ENCODE data around the gene NXT1.
A peak's percentile ranks its signal among the peaks of the same experiment; 100 is the strongest.
"Not testable (repeated sequence)": the region's sequence is repeated elsewhere in the genome, so short reads cannot be mapped to it uniquely, and the experiment has no call there.

The NXT1 gene

DNA sequence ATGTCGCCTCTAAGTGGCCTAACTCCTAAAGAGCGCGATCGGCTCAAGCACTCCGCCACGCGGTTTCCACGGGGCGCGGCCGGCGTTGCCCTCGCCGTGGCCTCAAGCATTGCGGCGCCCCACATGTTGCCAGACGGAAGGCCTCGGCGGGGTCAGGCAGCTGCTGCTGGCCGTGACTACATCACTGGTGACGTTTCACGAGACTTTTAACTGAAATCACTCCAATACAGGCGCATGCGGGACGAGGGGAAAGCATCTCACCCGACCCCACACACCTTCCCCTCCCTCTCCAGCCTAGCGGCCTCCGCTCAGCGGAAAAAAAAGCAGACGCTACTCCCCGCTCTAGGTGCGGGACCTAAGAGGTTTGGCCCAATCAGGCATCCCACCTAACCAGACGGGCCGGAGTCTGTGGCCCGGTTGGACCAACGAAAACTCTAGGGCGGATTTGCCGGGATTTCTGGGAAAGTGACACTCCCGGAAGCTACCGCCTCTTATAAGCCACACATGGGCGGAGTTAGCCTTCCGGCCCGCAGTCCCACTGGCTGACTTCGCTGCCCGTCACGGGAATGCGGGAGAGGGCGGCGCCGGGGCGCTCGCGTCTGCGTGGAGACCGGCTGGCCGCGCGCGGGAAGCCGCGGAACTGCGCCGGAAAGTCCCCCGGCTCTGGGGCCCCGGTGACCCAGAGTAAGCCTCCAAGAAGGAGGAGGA, at the start of gene NXT1:
Gene NXT1 (plus strand): TSS at position 596 of the 708 bp plus-strand sequence. CDS start 3,251 bp downstream, outside the sequence.
- peak; percentile 97 for DNase-seq (ENCODE audit: low spot score)

DNA sequence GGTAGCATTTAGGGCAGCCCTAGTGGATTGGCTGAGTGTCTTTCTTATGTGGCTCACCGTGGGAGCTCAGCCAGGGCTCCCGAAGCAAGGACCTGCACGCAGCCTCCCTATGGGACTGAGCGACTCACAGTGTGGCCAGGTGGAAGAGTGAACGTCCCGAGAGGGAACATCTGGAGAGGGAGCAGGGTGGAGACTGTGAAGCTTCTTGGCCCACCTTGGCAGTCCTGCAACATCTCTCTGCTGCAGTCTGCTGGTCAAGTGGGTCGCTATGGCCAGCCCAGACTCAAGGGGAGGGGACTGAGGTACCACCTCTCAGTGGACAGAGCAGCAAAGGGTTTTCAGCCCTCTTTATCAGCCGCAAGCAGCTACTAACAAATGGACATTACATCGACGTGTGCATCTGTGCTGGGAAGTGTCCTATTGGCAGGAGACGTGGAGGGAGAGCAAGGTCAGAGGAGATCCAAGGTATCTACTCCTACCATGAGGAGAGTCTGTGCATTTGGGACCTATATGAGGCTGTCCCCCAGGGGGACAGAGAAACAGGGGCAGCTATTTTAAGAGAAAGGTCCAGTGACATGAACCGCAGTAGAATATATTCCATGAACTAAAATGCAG, 49.0 kb upstream of the NXT1 start:
- no peak for DNase-seq (ENCODE audit: low spot score)

DNA sequence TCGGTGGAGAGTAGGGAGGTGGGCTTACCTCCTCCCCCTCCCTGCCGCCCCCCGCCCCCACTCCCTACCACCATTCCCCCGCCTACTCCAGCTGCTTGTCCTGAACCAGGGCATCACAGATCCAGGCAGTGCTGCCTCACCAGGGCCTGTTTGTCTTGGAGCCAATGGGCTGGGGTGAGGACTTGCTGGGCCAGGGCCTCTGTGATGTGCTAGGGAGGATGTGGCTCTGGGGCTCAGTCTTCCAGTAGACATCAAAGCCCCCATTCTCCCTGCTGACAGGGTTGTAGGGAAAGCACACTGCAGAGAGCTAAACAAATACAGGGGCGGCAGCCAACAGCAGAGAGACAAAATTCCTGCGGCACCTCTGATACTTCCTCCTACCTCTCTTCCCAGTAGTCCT, 48.2 kb upstream of the NXT1 start:
- DNase-seq (ENCODE audit: low spot score) = no peak

DNA sequence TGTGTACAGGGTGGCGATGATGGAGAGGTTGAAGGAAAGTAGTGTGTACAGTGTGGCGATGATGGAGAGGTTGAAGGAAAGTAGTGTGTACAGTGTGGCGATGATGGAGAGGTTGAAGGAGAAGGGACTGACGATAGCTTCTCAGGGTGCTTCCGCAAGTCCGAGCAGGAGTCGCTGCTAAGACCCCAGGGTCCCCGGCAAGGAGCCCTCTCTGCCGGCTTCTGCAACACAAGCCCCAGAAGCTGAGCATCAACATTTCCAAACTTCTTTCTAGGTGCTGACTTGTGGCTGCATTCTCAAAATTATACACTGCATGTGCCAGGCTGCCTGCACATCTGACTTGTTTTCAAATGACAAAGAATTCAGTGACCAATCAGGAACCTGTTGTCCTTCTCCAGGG, 47.8 kb upstream of the NXT1 start:
- DNase-seq (ENCODE audit: low spot score) = no peak

DNA sequence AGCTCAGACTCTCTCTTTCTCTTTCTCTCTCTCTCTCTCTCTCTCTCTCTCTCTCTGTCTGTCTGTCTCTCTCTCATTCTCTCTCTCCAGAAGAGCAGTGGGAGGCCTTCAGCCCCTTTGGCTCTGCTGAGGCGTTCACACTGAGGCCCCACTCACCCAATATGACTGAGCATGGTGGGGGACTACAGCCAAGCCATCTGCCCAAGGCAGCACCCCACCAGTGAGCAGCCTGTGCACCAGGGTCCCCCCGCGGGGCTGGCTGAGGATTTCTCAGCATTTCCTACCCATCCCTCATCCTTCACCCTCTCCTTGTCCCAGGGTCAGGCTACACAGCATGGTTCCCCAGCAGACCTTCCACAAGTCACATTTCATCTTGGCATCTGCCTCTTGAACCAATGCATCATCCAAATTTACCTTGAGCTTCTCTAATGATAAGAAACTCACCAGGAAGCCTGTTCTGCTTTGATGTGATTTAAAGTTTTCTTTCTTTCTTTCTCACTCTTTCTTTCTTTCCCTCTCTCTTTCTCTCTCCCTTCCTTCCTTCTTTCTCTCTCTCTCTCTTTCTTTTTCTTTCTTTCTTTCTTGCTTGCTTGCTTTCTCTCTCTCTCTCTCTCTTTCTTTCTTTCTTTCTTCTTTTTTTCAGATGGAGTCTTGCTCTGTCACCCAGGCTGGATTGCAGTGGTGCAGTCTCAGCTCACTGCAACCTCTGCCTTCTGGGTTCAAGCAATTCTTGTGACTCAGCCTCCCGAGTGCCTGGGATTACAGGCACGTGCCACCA, 47.1 kb upstream of the NXT1 start:
- no peak for DNase-seq (ENCODE audit: low spot score)

DNA sequence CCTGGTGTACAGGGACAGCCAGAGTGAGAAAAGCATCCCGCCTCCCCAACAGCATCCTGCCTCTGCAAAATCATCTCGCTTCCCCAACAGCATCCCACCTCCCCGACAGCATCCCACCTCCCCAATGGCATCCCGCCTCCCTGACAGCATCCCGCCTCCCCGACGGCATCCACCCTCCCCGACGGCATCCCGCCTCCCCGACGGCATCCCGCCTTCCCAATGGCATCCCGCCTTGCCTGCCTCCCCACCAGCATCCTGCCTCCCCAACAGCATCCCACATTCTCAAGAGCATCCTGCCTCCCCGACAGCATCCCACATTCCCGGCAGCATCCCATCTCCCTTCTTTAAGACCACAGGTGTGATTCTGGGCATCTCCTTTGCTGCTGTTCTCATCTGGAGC, 46.0 kb upstream of the NXT1 start:
- no peak for DNase-seq (ENCODE audit: low spot score)

DNA sequence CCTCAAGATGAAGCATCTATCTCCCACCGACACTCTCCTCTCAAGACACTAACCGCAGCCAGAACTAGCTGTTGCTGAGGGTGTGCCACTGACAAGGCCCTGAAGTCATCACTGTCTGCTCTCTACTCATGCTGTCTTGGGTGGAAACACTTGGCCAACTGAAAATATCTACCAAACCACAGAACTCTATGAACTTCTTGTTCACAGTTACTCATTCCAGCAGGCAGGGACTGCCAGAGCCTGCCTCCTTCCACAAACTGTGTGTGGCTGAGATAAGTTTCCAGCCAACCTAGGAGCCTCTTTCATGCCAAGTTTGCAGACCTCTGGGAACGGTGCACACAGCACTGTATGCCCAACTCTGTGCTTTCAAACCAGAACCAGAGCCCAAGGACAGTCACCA, 45.5 kb upstream of the NXT1 start:
- no peak for DNase-seq (ENCODE audit: low spot score)

DNA sequence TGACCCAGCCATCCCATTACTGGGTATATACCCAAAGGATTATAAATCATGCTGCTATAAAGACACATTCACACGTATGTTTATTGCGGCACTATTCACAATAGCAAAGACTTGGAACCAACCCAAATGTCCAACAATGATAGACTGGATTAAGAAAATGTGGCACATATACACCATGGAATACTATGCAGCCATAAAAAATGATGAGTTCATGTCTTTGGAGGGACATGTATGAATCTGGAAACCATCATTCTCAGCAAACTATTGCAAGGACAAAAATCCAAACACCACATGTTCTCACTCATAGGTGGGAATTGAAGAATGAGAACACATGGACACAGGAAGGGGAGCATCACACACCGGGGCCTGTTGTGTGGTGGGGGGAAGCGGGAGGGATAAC, 43.2 kb upstream of the NXT1 start:
- not testable (repeated sequence) for DNase-seq (ENCODE audit: low spot score)

DNA sequence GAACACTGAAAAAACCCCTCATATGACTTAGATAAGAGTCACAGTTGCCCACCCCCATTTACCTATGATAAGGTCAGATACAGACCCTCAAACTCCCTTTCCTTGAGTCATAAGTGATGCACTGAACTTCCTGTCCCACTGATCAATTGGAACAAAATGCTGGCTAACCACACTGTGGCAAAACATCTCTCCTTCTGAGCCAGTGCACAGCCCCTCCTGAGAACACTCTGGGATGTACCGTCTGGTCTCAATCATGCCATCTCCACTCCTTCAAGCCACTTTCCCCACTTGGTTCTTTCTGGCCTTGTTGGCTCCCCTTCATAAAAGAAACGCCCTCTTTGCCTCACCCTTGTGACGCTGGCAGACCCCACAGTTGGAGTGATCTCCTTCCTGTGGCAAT, 42.6 kb upstream of the NXT1 start:
- no peak for DNase-seq (ENCODE audit: low spot score)

DNA sequence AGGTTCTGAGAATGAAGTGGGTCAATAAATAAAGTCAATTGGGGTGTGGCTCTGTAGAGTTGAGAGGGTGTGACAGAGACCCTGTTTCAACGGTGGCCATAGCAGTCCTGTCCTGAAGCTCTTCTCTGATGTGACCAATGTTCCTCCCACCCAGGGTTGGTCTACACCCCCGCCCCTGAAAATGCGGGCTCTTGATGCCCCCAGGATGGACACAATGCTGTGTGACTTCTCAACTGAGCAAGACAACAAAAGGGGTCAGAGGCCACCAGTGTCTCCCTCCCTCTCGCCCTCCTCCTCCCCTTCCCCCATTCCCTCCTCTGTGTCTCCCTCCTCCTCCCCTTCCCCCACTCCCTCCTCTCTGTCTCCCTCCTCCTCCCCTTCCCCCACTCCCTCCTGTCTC, 41.7 kb upstream of the NXT1 start:
- no peak for DNase-seq (ENCODE audit: low spot score)

DNA sequence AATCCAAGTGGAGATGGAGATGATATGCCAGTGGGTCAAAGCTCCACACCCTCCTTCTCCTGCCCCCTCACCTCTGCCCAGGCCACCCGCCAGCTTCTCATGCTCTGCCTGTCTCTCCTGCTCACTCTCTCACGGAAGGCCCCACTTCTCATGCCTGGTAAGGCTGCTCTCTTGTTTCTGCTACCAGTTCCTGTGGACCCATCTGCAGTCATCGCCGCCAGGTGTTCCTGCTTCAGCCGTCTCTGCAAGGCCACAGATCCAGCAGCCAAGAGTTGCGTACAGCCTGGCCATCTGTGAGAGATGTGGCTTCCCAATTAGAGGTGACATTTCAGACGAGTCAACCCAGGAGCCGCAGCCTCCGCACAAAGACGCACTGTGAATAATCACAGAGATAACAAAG, 40.8 kb upstream of the NXT1 start:
- no peak for DNase-seq (ENCODE audit: low spot score)

DNA sequence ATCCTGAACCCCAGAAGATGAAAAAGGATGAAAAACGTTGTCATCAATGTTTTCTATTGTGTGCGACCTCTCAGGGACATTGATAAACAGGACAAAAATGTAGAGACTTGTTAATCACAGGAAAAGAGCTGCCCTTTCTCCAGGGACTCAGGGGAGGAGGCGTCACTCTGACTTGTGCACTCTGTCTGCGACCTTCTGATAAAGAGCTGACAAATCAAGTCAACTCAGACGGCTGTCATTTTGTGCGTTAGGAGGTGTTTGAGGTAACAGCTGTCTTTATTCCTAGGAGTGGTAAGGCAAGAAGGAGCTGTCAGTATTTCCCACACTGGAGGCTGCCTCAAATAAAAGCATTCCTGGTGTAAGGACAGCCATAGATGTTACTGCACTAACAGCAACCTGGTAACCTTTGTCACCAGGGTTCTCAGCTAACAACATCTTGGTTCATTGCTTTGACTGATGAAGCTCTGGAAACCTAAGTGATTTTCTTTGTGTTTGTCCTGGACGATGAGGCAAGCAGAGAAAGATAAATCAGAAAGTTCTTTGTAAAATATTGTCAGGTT, 38.6 kb upstream of the NXT1 start:
- peak; percentile 5 for DNase-seq (ENCODE audit: low spot score)

DNA sequence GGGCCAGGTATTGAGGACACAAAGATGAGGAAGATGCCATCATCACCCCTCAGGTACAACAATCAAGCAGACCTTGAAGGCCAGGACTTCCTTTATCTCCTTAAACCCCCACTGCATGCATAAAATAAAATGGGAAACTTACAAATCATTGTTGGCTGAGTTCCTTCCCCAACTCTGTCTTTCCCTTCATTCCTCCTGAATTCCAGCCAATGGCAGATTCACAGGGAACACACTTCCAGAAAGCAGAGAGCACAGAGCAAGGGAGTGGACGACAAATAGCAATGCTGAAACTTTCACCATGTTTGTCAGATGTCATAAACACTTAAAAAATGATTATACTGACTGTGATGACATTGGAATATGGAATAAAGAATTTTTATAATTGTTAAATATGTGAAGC, 37.3 kb upstream of the NXT1 start:
- DNase-seq (ENCODE audit: low spot score) = no peak

DNA sequence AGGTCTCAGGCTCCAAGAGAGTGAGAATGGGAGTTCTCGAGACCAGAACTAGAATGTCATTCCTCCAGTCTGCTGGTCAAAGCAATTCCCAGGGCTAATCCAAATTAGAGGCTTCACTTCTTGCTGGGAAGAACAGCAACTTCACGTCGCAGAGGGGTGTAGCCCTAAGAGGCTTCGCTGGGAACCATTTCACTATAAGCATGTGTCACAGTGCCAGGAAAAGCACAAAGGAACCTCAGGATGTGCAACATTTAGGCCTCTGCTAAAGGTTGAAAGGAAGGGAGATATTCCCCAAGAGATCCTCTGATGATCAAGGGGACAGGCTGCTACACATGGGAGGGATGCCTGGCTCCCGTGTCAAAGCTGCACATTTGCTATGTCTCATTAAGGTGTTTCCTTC, 35.9 kb upstream of the NXT1 start:
- DNase-seq (ENCODE audit: low spot score) = no peak

DNA sequence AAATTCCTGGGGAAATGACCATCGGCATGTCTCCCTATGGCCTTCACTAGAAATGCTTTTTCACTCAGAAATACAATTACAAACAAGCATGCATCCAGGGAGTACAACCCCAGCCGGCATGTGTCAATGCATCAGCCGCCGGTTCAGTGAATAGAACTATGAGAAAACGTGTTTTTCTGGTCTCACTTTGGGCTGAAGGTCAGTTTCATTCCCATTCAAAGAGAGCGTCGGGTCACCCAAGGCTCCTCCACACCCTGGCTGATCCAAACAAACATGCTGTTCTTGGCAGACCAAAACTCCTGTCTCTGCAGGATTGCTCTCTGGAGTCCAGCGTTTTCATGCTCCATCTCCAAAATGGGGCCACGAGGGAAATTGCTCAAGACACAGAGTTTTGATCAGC, 35.5 kb upstream of the NXT1 start:
- DNase-seq (ENCODE audit: low spot score) = no peak

DNA sequence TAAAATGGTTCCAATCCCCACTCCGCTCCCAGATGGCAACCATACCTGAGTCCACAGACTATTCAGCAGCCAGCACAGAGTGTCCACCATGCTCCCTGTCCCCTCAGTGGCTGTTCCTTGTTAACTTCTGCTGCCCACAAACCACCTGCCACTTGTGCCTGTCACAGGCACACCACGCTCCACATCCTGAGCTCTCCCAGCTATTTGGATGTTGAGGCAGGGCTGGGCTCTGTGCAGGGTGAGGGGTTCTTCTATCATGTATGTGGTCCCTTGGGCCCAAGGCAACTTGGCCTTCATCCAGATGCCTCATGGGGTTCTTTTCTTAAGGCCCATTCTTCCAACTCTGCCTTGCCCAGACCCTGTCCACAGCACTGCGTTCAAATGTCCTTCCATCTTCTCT, 34.0 kb upstream of the NXT1 start:
- DNase-seq (ENCODE audit: low spot score) = no peak

DNA sequence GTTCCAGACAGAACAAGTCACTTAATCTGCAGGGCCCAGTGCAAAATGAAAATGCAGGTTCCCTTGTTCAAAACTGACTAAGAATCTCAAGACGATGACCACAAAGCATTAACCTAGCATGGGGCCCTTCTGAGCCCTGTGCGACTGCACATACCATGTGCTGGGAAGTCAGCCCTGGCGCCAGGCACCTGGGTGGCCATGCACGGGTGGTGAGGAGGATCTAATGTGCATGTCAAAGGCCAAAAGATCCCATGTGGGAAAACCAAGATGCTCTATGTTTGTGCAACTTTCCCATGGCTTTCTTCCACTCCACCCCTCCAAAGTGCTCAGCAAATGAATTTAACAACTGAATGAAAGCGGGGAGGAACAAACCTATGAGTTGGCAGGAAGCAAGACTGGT, 33.5 kb upstream of the NXT1 start:
- DNase-seq (ENCODE audit: low spot score) = no peak

DNA sequence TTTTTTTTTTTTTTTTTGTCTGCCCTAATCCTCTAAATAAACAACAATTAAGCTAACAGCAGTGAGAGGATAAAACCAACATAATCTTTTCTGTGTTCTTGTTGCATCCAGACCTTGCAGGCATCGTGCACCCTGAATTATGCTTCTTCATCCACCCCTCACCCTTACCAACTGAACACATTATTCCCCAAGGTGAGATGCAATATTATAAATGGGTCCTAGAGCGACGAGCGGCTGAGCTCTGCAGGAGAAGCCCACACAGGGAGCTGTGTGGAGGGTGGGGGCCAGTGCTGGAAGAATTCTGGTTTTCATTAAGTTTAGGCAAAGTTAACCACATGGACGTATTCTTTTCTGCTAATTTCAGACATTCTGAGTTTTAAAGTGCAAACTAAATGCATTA, 32.2 kb upstream of the NXT1 start:
- no peak for DNase-seq (ENCODE audit: low spot score)

DNA sequence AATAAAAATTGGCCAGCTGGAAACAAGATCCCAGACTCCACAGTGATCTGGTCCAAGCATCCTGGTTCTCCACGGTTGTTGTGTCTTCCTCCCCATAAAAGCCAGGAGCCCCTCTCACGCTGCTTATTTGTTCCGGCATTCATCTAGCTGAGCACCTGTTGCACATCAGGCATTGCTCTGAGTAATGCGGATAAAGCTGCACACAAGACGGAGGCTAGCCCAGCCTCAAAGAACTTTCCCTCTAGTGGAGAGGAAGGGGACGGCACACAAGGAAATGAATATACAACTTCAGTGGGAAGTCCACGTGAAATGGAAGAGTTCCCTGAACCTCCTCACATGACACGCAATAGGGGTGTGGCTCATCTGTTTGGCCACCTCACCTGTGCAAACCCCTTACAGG, 30.3 kb upstream of the NXT1 start:
- no peak for DNase-seq (ENCODE audit: low spot score)

DNA sequence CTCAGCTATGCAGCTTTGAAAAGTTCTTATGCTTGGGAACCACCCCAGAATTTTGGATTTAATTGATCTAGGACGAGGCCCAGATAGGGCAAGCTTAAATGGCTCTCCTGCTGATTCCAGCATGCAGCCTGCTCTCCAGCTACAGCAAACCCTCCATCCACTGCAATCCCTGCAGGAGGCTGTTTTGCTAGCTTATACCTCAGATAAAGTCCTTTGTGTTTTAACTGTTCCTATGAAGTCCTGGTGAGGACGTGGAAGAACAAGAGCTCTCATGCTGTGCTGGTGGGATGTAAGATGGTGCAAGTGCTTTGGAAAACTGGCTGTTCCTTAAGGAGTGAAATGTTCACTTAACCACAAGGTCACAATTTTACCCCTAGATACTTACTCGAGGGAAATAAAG, 25.5 kb upstream of the NXT1 start:
- DNase-seq (ENCODE audit: low spot score) = no peak

DNA sequence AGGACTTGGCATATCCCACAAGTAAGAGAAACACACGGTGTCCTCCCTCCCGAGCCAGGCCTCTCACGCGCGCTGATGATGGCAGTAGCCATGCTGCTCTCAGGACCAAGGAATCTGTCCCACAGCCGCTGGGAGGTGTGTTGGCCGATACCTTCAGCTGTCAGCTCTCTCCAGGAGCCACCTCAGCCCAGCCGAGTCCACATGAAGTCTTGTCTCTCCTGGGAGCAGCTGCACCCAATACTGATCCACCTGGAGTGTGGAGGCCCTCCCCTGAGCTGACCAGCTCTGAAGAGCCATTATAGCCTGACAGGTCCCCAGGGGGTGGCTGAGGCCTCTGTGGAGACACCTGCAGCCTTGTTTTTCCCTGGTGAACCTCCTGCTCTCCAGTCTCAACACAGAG, 23.8 kb upstream of the NXT1 start:
- no peak for DNase-seq (ENCODE audit: low spot score)

DNA sequence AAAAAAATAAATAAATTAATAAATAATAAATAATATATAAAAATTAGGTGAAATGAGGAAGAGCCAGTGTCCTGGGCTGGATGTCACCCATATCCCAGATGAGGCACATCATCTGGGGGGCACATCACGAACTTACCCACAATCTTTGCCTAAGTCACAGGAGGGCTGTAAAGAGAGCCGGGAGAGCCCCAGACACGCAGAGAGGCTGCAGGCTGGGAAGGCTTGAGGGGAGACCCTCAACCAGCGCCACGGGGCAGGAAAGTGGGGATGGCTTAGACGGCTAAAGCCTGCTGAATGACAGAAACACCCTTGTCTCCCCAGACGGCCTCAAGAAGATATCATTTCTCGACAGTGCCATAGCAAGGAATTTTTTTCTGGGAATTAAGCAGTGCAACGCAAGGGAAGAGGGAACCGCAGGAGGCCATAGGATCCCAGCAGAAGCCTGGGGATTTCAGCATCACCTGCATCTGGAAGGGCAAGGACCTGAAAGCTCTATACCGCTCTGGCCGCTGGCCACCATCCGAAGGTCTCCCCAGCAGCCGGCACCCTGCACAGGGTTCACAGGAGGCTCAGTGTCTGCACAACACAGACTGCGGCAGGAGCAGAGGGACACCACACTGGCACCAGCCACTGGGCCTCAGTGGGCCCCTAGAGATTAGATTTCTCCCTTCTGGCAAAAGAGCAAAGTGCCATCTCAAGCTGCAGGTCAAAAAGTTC, 22.8 kb upstream of the NXT1 start:
- DNase-seq (ENCODE audit: low spot score) = no peak

Measured in hematopoietic multipotent progenitor cell treated with erythropoietin and hydrocortisone succinate and interleukin-3 and kit ligand, for 17 days (in vitro differentiated cells).